ENCODE results near the gene UGT1A5.

GRCh38 chr2:233676046-233676445 is 36.7 kb upstream of the UGT1A5 start:
- TF ChIP-seq CTCF (conservative IDR thresholded peaks at IDR 0.05; ENCODE audit: low read length): no peak
- no peak for TF ChIP-seq EZH2phosphoT487 (IDR thresholded peaks at IDR 0.05; ENCODE audit: borderline replicate concordance)
